Progenitor cell of endocrine pancreas (in vitro differentiated cells): ENCODE measurements around the gene ING1. TPM values are rescaled to one million over a fixed set of nuclear protein-coding genes. Genes with fewer than 3 reads are reported as not detected.

Experiments
- DNase-seq: peaks from one replicate; pipeline ENCODE4 v3.0.0; 2021; ENCODE audit warnings: low spot score; ENCODE audit not compliant: unreplicated experiment
- H3K27ac Mint-ChIP-seq: 2 replicates; pipeline ENCODE4 v1.8.0; 2021; ENCODE audit warnings: mild to moderate bottlenecking, moderate library complexity, mixed read lengths
- H3K27me3 Mint-ChIP-seq: 2 replicates; pipeline ENCODE4 v1.8.0; 2021; ENCODE audit warnings: mixed read lengths
- H3K36me3 Mint-ChIP-seq: 2 replicates; pipeline ENCODE4 v1.8.0; 2022; ENCODE audit warnings: mixed read lengths; ENCODE audit not compliant: insufficient read depth
- H3K4me1 Mint-ChIP-seq: 2 replicates; pipeline ENCODE4 v1.8.0; 2021; ENCODE audit warnings: low read depth, mixed read lengths
- H3K4me3 Mint-ChIP-seq: 2 replicates; pipeline ENCODE4 v1.8.0; 2021; ENCODE audit warnings: low read depth, mild to moderate bottlenecking, moderate library complexity, mixed read lengths
- H3K9me3 Mint-ChIP-seq: 2 replicates; pipeline ENCODE4 v1.8.0; 2021; ENCODE audit warnings: low read depth, mixed read lengths
- total RNA-seq: library from RNA; stranded (reverse); gene quantifications from 2 replicates; pipeline ENCODE4 v1.2.1, GENCODE V29; 2021
- TF ChIP-seq, protein P1 (sequence below): fragments of 200-600 bp; sonication (generic); IDR thresholded peaks from one replicate; pipeline ENCODE4 v1.5.0; 2021; ENCODE audit warnings: antibody characterized with exemption, mild to moderate bottlenecking; ENCODE audit not compliant: unreplicated experiment

The ING1 gene
- total RNA-seq, 1 donor from 2014 or later: 20.7 TPM

DNA sequence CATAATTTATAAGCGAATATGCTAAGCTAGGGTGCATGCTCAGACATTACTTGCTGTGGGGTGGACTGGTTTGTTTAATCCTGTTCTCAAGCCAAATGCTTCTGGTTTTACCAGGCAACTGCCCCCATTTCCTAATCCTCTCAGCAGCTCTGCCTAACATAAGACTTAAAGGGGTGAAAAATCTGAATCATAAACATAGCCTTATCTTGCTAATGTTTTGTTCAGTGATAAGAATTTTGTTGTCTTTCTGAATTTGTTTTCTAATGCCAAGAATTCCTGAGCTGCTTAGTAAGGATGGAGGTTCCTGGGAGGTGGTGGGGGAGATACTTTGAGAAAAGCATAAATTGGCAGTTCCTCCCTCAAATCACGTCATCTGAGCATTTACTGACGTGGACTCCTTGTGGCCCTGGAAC, 42.7 kb downstream of the ING1 start:
- Mint-ChIP-seq H3K9me3 (peaks cover 8% of the 10 kb centered on the region), H3K4me3 (no peak overlapping the region), H3K27me3 (no peaks in the 10 kb centered on the region), H3K4me1 (peaks cover 4% of the 10 kb centered on the region), H3K36me3 (peaks cover 7% of the 10 kb centered on the region), H3K27ac (no peak overlapping the region)
- TF ChIP-seq, protein P1, sequence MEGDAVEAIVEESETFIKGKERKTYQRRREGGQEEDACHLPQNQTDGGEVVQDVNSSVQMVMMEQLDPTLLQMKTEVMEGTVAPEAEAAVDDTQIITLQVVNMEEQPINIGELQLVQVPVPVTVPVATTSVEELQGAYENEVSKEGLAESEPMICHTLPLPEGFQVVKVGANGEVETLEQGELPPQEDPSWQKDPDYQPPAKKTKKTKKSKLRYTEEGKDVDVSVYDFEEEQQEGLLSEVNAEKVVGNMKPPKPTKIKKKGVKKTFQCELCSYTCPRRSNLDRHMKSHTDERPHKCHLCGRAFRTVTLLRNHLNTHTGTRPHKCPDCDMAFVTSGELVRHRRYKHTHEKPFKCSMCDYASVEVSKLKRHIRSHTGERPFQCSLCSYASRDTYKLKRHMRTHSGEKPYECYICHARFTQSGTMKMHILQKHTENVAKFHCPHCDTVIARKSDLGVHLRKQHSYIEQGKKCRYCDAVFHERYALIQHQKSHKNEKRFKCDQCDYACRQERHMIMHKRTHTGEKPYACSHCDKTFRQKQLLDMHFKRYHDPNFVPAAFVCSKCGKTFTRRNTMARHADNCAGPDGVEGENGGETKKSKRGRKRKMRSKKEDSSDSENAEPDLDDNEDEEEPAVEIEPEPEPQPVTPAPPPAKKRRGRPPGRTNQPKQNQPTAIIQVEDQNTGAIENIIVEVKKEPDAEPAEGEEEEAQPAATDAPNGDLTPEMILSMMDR: no peak
- no peak for DNase-seq

GRCh38 chr13:110757296-110757695, 43.8 kb downstream of the ING1 start:
- peaks cover 6% of the 10 kb centered on the region for H3K9me3 Mint-ChIP-seq
- no peak overlapping the region for H3K4me3 Mint-ChIP-seq
- TF ChIP-seq, protein P1: no peak
- peaks cover 3% of the 10 kb centered on the region for H3K36me3 Mint-ChIP-seq
- H3K27me3 Mint-ChIP-seq: no peaks in the 10 kb centered on the region
- peaks cover 4% of the 10 kb centered on the region for H3K4me1 Mint-ChIP-seq
- DNase-seq: no peak
- no peak overlapping the region for H3K27ac Mint-ChIP-seq

DNA sequence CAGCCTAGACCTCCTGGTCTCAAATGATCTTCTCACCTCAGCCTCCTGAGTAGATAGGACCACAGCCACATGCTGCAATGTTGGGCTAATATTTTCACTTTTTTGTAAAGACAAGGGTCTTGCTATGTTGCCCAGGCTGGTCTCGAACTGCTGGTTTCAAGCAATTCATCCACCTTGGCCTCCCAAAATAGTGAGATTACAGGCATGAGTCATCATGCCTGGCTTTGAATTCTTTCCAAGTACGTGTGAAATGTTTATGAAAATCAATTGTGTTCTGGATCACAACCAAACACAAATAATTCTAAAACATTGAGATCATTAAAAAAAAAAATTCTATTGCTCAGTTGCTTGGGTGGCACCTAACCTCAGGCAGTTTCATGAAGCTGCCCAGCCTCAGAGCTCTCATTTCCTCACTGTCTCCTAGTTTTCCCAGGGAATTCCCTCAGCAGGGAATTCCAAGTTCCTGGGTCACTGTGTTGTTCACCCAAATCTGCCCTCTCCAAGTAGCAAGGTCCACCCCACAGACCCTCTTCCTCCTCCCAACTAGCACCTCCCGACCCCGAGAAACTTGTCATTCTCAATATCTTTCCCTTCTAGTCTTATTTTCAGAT, 44.8 kb downstream of the ING1 start:
- H3K27ac Mint-ChIP-seq: no peak overlapping the region
- TF ChIP-seq, protein P1: no peak
- peaks cover 2% of the 10 kb centered on the region for H3K9me3 Mint-ChIP-seq
- H3K4me1 Mint-ChIP-seq: peaks cover 4% of the 10 kb centered on the region
- DNase-seq: no peak
- H3K27me3 Mint-ChIP-seq: no peaks in the 10 kb centered on the region
- peaks cover 3% of the 10 kb centered on the region for H3K36me3 Mint-ChIP-seq
- H3K4me3 Mint-ChIP-seq: no peak overlapping the region

GRCh38 chr13:110759710-110760109, 46.2 kb downstream of the ING1 start:
- TF ChIP-seq, protein P1: no peak
- Mint-ChIP-seq H3K36me3 (no peaks in the 10 kb centered on the region), H3K27ac (no peak overlapping the region), H3K4me1 (peaks cover 4% of the 10 kb centered on the region), H3K4me3 (no peak overlapping the region), H3K9me3 (peaks cover 4% of the 10 kb centered on the region), H3K27me3 (no peaks in the 10 kb centered on the region)
- no peak for DNase-seq

- Mint-ChIP-seq H3K36me3 (no peaks in the 10 kb centered on the region), H3K9me3 (peaks cover 7% of the 10 kb centered on the region), H3K4me1 (peaks cover 4% of the 10 kb centered on the region), H3K4me3 (no peak overlapping the region), H3K27me3 (no peaks in the 10 kb centered on the region), H3K27ac (no peak overlapping the region)
- DNase-seq: no peak
- TF ChIP-seq, protein P1: no peak
Observed at GRCh38 chr13:110760611-110761010, 47.1 kb downstream of the ING1 start.
